NCI-H2196 (cell line): Measurements from ENCODE around the gene HS6ST1.
"Not testable (repeated sequence)": the region's sequence is repeated elsewhere in the genome, so short reads cannot be mapped to it uniquely, and the experiment has no call there.

ENCODE experiments used
- DNase-seq: peaks from one replicate; lab custom pipeline; 2025; ENCODE audit not compliant: unreplicated experiment; lab: John Stamatoyannopoulos, UW

HS6ST1 gene

DNA sequence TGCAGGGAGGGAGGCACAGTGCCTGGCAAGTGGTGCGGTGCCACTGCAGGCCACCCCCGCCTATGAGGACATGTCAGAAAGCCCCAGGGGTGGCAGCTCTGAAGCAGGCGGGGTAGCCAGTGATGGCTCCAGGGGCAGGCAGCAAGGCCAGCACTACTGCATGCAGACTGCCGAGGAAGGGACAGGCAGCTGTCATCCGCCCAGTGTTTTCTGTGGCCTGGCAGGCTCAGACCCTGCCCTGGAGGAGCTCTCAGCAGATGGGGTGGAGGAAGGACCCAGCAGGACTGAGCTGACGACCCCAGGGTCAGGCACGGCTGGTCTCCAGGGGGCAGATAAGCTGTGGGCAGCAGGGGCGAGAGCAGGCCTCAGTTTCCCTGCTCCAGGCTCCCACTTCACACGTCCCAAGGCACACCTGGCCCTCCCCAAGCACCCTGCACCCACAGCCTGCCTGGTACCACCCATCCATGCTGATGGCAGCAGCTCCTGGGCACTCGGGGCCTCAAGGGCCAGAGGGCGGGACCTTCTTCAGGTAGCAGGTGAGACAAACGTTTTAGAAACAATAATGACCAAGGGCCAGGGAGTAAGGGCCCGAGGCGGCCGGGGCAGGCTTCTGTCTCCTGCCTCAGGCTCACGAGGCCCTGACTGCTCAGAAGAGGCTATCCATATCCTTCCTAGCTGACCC is 48.5 kb downstream of the HS6ST1 start:
- no peak for DNase-seq

DNA sequence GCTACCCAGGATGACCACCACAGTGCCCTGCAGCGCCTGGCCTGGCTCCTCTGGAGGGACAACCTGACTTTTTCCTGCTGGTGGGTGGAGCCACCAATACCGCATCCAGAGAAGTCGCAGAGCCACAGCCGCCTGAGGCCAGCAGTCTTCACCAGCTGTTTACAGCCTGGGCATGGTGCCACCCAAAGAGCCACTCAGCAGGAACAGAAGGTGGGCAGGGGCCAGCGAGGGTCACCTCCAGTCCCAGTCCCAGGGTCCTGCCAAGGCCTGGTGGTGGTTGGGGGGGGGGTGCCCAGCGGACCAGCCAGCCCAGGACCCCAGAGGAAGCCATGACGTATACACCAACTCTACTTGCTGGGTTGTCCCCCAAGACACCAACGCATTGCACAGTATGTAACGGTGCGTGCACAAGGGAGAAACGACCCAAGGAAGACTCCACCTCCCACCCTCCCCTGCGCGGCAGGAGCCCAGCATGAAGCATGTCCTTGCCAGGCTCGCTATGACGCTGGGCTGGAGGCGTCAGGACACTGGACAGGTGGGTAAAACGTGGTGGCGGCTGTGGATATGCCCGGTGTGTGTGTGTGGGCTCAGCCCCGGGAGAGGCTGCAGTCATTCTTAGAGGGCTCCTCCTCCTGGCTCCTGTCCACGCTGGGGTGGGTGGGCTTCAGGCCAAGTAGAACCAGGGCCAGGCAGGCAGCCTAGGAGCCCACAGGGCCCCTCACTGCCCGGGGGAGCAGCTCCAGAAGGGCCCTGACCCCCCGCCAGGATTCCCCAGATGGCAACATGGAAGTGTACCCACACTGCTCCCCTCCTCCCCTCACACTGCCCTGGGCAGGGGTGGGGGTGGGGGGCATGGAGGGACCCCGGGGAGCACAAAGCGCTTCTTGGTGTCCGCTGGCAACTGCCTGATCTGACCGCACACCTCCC is 49.3 kb downstream of the HS6ST1 start:
- DNase-seq, result no peak

DNA sequence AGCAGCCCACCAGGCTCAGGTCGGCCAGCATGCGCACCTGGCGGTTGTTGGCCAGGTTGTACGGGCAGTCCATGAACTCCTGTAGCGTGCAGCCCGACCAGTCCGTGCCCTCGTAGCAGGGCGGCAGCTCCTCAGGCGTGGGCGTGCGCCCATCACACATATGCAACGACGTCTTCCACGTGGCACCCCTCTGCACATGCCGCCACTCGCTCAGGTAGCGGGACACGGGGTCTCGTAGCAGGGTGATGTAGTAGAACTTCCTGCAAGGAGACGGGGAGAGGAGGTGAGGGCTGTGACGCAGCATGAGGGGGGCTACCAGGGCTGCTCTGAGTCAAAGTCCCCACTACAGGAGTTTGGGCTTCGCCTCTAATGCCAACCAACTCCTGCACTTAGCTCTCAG is 50.1 kb downstream of the HS6ST1 start:
- not testable (repeated sequence) for DNase-seq

DNA sequence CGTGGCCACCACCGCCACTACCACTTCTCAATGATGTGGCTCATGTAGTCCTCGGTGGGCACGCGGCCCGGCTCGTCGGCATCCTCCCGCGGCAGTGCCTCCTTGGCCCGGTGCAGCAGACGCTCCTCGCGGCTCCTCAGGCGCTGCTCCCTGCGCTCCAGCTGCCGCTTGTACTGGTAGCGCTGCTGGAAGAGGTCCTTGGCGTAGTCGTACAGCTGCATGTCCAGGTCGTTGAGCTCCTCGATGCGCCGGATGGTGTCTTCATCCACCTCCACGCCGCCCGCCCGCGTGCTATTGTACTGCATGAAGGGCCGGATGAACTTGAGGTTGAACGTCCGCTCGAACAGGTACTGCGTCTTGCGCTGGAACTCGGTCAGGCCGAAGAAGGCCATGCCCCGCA is 50.5 kb downstream of the HS6ST1 start:
- not testable (repeated sequence) for DNase-seq

DNA sequence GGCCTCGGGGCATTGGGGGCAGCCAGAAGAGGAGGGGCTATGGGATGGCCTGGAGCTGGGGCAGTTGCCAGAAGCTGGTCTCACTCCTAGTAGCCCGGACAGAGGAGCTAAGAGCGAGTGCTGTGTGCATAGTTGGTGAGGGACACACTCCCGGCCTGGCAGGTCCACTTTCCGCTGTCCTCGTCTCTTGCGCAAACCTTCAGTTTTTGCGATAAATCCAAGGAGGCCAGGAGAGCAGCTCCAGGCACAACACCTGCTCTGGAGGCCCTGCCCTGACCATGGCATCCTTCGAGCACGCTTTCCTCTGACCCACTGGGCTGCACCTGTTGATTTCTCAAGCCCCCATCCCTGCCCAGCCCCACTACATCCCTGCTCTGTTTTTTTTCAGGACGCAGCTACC is 51.0 kb downstream of the HS6ST1 start:
- not testable (repeated sequence) for DNase-seq

DNA sequence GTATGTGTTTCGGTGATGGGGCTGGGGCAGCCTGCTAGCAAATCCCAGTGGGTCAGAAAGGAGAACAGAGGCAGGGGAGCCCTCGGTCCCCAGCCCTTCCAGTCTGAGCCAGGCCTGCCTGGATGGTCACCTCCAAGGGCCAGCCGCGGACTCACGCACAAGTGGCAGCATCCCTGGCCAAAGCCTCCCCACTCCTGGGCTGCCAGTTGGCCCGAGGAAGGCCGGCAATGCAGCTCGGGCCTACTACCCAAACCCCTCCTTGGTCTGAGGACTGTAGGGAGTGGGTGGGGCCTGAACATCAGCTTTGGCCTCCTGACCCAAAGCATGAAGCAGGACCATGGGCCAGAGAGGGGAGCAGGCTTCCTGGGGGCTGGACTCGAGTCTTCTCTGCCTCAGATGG is 51.5 kb downstream of the HS6ST1 start:
- not testable (repeated sequence) for DNase-seq

DNA sequence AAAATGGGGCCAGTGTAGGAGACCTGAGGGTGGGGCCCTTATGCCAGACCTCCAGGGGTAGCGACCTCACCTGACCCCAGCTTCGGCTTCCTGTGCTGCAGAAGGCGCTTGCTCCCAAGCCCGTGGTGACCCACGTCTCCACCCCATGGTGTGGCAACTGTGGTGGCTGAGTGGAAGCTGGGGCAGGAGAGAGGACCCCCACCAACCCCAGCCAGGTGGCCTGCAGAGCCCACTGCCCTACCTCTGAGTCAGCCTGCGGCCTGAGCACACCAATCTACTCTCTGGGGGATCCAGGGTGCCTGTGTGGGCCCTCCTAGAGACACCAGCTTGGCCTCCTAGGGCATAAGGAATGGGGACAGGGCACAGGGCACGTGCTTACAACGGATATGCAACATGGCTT is 52.2 kb downstream of the HS6ST1 start:
- not testable (repeated sequence) for DNase-seq

DNA sequence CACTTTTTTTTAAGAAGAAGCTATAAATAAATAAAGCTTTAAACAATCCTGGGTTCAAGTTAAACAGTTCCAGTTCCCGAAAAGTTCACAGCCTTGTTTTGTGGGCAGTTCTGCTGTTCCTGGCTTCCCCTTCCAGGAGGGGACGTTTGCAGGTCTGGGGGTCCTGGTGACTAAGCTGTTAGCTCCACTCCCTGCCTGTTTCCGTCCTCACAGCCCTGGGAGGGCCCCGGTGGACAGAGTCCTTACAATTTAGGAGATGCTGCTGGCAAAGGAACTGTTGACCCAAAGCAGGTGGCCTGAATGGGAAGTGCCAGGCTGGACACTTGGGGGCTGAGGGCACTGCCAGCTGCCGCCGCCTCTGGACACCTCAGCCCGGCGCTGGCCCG is 53.1 kb downstream of the HS6ST1 start:
- not testable (repeated sequence) for DNase-seq

DNA sequence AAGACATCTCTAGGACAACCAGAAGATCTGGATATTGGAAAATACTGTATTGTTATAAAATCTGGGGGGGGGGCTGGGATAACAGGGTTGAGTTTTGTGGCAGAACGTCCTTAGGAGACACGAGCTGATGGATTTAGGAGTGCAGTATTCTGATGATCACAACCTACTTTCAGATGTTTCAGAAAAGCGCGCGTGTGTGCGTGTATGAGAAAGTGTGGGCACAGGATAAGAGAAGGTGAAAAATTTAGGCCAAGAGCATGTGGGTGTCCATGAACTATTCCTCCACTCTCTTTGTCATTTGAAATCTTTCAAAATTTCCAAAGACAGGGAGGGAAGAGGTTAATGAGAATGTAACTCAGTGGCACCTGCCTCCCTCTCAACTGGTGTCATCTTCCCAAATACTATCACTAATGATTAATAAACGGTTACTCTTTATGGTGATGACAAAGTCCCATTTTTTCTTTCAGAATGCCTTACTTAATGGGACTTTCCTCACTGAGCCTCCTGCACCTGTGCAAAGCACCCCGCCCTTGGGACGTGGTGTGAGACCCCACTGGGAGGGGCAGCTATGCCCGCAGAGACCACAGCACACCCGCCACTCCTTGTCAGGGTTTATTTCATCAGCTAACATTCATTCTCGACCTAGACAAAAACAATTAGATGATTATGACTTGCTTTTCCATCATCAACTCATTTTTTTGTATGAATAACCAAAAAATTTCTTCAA is 53.6 kb downstream of the HS6ST1 start:
- DNase-seq, result no peak

DNA sequence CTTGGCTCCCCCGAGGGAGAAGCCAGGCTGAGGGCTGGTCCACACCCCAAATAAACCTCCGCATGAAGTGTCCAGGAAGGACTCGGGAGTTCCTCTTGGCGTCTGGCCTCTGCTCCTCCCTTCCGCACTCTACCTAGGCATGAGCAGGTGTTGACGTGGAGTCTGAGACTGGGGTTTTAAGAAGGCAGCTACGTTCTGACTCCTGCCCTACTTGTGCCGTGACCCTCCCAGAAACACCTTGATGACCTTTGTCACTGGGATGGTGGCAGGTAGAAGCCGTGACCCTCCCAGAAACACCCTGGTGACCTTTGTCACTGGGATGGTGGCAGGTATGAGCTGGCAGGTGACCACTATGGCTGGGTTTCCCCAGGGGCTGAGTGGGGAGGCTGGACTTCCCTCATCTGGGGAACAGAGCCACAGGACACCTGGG is 54.8 kb downstream of the HS6ST1 start:
- DNase-seq, result no peak

DNA sequence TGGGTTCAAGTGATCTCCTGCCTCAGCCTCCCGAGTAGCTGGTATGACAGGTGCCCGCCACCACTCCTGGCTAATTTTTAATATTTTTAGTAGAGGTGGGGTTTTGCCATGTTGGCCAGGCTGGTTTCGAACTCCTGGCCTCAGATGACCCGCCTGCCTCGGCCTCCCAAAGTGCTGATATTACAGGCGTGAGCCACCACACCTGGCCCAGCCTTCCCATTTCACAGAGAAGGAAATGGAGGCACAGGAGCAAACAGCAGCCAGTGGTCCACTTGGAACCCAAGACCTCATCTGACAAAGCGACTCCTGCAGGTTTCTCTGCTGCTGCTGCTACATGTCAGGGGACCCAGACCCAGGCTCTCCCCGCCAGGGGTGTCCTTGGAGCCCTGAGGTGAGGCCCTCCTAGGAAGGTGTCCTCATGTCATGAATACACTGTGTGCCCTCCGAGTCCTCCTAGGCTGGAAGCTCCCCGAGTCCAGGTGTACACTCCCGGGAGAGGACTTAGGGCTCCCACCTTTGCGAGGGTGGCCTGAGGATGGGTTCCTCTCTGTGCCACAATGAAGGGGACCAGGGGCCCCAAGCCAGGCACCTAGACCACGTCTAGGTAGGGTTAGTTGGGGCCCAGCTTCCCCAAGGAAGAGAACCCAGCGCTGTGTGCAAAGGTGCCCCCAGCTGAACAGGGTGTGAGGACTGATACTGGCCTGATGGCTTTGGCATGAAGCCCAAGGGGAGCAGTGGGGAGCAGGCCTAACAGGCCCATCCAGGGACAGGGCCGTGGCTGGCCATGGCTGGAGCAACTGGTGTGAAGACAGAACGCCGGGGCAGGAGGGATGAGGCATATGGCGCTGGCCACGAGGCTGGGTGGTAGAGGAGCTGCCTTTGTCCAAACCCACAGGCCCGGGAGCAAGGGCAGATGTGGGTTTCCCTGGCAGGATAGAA is 56.1 kb downstream of the HS6ST1 start:
- no peak for DNase-seq

DNA sequence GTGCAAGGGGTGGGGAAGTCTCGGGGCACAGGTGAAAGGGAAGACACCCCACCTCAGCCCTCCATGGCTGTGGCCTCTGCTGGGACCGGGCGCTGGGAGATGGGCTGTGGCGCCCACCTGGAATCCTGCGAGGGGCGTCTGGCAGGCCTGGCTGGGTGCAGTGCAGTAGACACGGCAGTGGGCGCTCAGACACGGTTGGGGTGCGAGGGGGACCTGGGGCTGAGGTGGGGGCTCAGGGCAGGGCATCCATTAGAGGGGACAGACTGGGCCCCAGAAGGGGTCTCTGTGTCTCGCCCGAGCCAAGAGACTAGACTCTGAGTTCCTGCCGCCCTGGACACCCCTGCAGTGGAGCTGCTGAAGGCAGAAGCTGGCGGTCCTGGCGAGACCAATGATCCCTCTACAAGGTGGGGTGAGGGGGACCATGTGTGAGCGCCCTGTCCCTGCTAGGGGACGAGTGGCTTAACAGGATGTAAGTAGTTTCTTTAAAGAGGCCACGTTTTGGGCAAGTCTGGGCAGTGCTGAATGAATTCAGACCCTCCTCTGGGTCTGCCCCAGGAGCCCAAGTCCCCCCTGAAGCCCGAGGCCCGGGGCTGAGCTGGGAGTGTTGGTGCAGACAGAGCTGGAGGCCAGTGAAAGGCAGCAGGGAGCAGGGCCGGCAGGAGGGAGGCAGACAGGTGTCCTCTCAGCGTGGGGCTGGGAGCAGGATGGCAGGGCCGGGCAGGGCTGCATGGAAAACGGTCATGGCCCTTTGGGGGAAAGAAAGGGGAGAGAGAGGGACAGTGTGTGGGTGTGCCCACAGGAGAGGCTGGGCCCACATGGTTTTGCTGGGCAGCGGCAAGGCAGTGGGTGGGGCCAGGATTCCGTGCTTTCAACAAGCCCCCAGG is 57.2 kb downstream of the HS6ST1 start:
- DNase-seq, result no peak

DNA sequence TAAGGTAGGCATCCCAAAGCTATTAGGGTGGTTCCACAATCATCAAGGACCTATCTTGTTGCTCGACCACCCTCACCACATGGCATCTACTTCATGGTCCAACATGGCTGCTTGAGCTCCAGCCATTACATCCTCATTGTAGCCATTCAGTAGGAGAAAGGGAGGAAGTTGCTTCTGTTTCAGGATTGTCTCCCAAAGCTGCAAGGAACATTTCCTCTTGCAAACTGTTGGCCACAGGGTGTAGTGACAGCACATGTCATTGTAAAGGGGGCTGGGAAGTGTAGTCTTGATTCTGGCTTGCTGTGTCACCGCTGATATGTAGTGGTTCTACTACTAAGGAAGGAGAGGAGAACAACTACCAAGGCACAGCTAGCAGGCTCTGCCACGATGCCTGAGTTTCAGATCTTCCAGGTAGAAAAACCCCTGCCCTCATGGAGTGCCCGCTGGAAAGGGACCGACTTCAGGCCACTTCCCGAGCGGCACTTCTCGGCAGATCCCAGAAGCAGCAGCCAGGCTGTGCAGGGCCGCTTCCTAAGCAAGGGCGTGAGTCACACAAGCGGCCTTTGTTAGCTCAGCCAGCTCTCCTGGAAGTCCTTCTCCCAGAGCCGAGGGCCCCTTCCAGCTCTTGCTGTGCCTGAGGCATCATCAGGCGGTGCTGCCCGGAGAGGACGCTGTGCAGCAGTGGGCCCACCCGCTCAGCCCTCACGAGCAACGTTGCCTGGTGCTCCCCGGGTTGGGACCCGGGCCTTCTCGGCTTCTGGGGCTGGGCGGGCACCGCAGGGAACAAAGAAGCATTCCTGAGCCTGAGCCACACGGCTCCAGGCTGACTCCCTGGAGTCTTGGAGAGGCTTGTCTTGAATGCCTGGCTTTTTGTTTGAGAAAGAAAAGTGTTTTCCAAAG is 58.2 kb downstream of the HS6ST1 start:
- DNase-seq, result no peak

DNA sequence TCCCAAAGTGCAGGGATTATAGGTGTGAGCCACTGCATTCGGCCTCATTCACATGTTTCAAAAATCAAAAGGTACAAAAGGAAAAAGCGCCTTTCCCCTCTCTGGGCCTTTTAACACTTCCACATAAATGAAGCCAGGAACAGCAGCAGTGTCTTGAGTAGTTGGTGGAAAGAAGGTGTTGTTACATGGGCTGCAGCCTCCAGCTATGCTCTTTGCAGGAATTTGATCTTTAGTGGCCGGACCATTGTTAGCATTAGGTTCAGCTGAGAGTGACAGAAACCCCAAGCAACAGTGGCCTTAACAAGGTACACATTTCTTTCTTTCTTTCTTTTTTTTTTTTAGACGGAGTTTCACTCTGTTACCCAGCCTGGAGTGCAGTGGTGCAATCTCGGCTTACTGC is 59.1 kb downstream of the HS6ST1 start:
- DNase-seq, result no peak

DNA sequence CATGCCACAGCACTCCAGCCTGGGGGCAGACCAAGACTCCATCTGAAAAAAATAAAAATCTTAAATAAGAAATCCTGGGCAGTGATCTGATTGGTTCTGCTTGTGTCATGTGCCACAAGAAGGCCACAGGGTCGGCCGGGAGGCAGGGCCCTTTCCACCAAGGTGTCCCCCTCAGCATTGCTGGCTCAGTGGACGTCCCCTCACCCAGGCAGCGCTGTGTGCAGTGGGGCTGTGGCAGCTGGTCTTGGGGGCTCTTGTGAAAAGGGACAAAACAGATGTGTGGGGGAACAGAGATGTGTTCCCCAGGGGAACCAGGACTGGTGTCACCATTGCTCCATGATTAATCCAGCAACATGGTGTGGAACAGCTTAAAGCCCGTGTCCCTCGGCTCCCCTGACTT is 60.5 kb downstream of the HS6ST1 start:
- no peak for DNase-seq

DNA sequence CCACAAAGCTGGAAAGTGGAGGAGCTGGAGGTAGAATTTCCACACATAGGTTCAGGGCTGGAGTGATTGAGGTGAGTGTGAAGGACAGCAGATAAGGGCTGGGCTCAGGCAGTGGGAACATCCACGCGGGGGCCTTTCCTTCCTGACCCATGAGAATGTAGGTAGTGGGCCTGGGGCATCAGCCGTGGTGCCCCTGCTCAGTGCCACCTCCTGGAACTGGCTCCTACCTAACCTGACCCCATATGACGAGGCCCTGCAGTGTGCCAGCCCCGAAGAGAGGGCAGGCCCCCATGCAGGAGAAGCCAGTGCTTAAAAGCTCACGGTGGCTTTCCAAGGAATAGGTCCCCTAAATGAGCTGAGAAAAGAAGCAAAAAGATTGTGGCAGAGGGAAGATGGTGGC is 66.2 kb downstream of the HS6ST1 start:
- DNase-seq, result no peak

DNA sequence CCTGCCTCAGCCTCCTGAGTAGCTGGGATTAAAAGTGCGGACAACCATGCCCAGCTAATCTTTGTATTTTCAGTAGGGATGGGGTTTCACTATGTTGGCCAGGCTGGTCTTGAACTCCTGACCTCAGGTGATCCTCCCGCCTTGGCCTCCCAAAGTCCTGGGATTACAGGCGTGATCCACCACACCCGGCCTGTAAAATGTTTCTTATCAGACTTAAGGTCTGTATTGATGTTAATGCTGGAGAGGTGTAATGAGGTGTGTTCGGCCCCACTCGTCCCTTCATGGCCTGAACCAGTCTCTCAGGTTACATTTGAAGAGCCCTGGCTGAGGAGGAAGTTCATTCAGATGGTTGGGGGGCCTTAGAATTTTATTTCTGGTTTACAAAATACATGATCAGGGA is 66.6 kb downstream of the HS6ST1 start:
- not testable (repeated sequence) for DNase-seq

DNA sequence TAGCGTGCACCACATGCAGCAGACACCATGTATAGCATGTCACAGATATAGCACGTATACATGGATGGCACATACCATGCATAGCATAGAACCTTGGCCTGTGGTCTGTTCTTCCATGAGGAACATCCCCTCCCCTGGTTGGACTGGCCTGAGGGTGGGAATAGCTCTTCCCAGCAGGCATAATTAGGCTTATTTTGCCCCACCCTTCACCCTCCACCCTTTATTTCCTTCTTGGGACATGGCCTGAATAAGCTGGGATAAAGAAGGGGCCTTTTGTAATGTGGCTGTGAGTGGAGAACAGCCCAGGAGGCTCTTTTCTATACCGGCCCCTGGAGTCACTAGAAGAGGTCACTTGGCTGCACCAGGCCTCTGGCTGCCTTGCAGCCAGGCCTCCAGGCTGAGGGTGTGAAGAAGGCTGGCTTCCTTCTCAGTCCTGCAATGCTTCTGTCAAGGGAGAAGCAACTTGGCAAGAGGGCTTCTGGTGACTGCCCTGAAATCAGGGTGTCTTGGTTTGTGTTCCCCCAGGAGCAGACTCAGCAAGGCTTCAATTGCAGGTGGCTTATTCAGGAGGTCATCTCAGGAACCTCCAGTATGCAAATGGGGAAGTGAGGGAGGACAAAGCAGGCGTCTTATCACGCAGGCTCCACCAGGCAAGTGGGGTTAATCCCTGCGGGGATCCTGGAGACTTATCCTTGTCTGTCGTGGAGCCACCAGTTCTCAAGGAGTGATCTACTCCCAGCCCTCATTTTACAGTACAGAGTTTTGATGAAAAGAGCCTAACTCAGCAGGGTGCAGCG is 68.2 kb downstream of the HS6ST1 start:
- DNase-seq, result no peak
